NCI-H2171 (cell line): ENCODE results near the gene DXO.
"Not testable (repeated sequence)": the region's sequence is repeated elsewhere in the genome, so short reads cannot be mapped to it uniquely, and the experiment has no call there.

ENCODE experiments used
- DNase-seq: peaks from one replicate; lab custom pipeline; 2025; lab: John Stamatoyannopoulos, UW

Gene DXO

GRCh38 chr6:31979238-31979898 is 7.4 kb upstream of the DXO start:
- no peak for DNase-seq

GRCh38 chr6:31978831-31979230 is 6.9 kb upstream of the DXO start:
- DNase-seq, result no peak

- DNase-seq, result no peak
Measured at GRCh38 chr6:31977816-31978431, 6.0 kb upstream of the DXO start.

GRCh38 chr6:31976065-31976464 is 4.1 kb upstream of the DXO start:
- DNase-seq, result not testable (repeated sequence)

- DNase-seq, result no peak
Measured at GRCh38 chr6:31972709-31973350, 892 bp upstream of the DXO start.

- no peak for DNase-seq
Measured at GRCh38 chr6:31971279-31971992, 502 bp downstream of the DXO start.

GRCh38 chr6:31970604-31971271 is 1.2 kb downstream of the DXO start:
- DNase-seq, result peak; percentile 71

GRCh38 chr6:31969712-31970603 is 2.0 kb downstream of the DXO start:
- DNase-seq, result no peak

- DNase-seq, result no peak
Measured at GRCh38 chr6:31968791-31969711, 2.9 kb downstream of the DXO start.

- DNase-seq, result no peak
Measured at GRCh38 chr6:31968326-31968725, 3.6 kb downstream of the DXO start.

- no peak for DNase-seq
Measured at GRCh38 chr6:31967926-31968320, 4.0 kb downstream of the DXO start.

- no peak for DNase-seq
Measured at GRCh38 chr6:31966997-31967925, 4.7 kb downstream of the DXO start.

- no peak for DNase-seq
Measured at GRCh38 chr6:31966506-31966905, 5.4 kb downstream of the DXO start.

- no peak for DNase-seq
Measured at GRCh38 chr6:31965700-31966099, 6.2 kb downstream of the DXO start.

GRCh38 chr6:31963921-31964320 is 8.0 kb downstream of the DXO start:
- DNase-seq, result no peak

GRCh38 chr6:31961616-31962015 is 10.3 kb downstream of the DXO start:
- DNase-seq, result no peak

GRCh38 chr6:31958741-31959739 is 12.9 kb downstream of the DXO start, which contains the start of the genes NELFE and SKIC2:
NELFE (minus strand) TSS chr6:31958971; CDS start chr6:31958446, 525 bp downstream.
SKIC2 (plus strand) TSS chr6:31959175; CDS start chr6:31959193, 18 bp downstream.
- DNase-seq, result peak; percentile 99

GRCh38 chr6:31958412-31958740 is 13.6 kb downstream of the DXO start:
- no peak for DNase-seq
